NCI-H187 (cell line): ENCODE measurements around the gene ADGRA3.
"Not testable (repeated sequence)": the region's sequence is repeated elsewhere in the genome, so short reads cannot be mapped to it uniquely, and the experiment has no call there.

ENCODE experiments used
- DNase-seq, 2 experiments: peaks; one replicate each; lab custom pipeline; 2025; lab: John Stamatoyannopoulos, UW

The ADGRA3 gene

GRCh38 chr4:22478426-22478825 lies 37.4 kb downstream of the ADGRA3 start:
- no peak for DNase-seq

- DNase-seq: no peak
These were observed 38.1 kb downstream of the ADGRA3 start for GRCh38 chr4:22477813-22478182.

GRCh38 chr4:22477136-22477812 lies 38.6 kb downstream of the ADGRA3 start:
- no peak for DNase-seq

GRCh38 chr4:22476011-22476410 lies 39.9 kb downstream of the ADGRA3 start:
- no peak for DNase-seq

GRCh38 chr4:22475311-22475646 lies 40.6 kb downstream of the ADGRA3 start:
- DNase-seq: not testable (repeated sequence)

GRCh38 chr4:22474636-22475310 lies 41.1 kb downstream of the ADGRA3 start:
- no peak for DNase-seq

- DNase-seq: no peak
These were observed 42.6 kb downstream of the ADGRA3 start for GRCh38 chr4:22473268-22473667.

GRCh38 chr4:22471999-22472461 lies 43.8 kb downstream of the ADGRA3 start:
- no peak for DNase-seq

- DNase-seq: no peak
These were observed 44.4 kb downstream of the ADGRA3 start for GRCh38 chr4:22471419-22471818.

GRCh38 chr4:22466581-22466980 lies 49.3 kb downstream of the ADGRA3 start:
- DNase-seq: no peak

- no peak for DNase-seq
These were observed 49.9 kb downstream of the ADGRA3 start for GRCh38 chr4:22465996-22466395.

- DNase-seq: no peak
These were observed 50.5 kb downstream of the ADGRA3 start for GRCh38 chr4:22465349-22465748.

GRCh38 chr4:22463179-22463578 lies 52.7 kb downstream of the ADGRA3 start:
- DNase-seq: peak in 1 of 2 experiments; percentile 7

- peak in 1 of 2 experiments; percentile 11 for DNase-seq
These were observed 53.2 kb downstream of the ADGRA3 start for GRCh38 chr4:22462688-22463087.

- no peak for DNase-seq
These were observed 55.6 kb downstream of the ADGRA3 start for GRCh38 chr4:22460266-22460665.

GRCh38 chr4:22458098-22458497 lies 57.8 kb downstream of the ADGRA3 start:
- peak; percentile 79 to 88 for DNase-seq

GRCh38 chr4:22457348-22457747 lies 58.5 kb downstream of the ADGRA3 start:
- no peak for DNase-seq

- no peak for DNase-seq
These were observed 59.6 kb downstream of the ADGRA3 start for GRCh38 chr4:22456291-22456690.

GRCh38 chr4:22454955-22455354 lies 60.9 kb downstream of the ADGRA3 start:
- DNase-seq: peak in 1 of 2 experiments; percentile 5

- DNase-seq: no peak
These were observed 61.5 kb downstream of the ADGRA3 start for GRCh38 chr4:22454216-22454838.

GRCh38 chr4:22444813-22445212 lies 71.1 kb downstream of the ADGRA3 start:
- no peak for DNase-seq

- DNase-seq: no peak
These were observed 72.9 kb downstream of the ADGRA3 start for GRCh38 chr4:22442956-22443355.

GRCh38 chr4:22440999-22441398 lies 74.9 kb downstream of the ADGRA3 start:
- no peak for DNase-seq
